ENCODE measurements around the gene PPM1L. TPM values are rescaled to one million over a fixed set of nuclear protein-coding genes. Genes with fewer than 3 reads are reported as not detected.

The PPM1L gene
- total RNA-seq, 1 donor from 2014 or later = 13.5 TPM

GRCh38 chr3:161103776-161104385, 347.9 kb downstream of the PPM1L start:
- TF ChIP-seq, protein P1, sequence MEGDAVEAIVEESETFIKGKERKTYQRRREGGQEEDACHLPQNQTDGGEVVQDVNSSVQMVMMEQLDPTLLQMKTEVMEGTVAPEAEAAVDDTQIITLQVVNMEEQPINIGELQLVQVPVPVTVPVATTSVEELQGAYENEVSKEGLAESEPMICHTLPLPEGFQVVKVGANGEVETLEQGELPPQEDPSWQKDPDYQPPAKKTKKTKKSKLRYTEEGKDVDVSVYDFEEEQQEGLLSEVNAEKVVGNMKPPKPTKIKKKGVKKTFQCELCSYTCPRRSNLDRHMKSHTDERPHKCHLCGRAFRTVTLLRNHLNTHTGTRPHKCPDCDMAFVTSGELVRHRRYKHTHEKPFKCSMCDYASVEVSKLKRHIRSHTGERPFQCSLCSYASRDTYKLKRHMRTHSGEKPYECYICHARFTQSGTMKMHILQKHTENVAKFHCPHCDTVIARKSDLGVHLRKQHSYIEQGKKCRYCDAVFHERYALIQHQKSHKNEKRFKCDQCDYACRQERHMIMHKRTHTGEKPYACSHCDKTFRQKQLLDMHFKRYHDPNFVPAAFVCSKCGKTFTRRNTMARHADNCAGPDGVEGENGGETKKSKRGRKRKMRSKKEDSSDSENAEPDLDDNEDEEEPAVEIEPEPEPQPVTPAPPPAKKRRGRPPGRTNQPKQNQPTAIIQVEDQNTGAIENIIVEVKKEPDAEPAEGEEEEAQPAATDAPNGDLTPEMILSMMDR (IDR thresholded peaks at IDR 0.05) = no peak
- Histone ChIP-seq H3K27me3 (no peaks in the 10 kb centered on the region), H3K36me3 (no peaks in the 10 kb centered on the region), H3K9me3 (no peaks in the 10 kb centered on the region), H3K27ac (no peak overlapping the region), H3K4me1 (peaks cover 5% of the 10 kb centered on the region), H3K4me3 (peak overlapping the region; percentile 75)
- no peak for ATAC-seq
- intact Hi-C loops (cut with DNase I) = no loop called here
- no peak for DNase-seq

DNA sequence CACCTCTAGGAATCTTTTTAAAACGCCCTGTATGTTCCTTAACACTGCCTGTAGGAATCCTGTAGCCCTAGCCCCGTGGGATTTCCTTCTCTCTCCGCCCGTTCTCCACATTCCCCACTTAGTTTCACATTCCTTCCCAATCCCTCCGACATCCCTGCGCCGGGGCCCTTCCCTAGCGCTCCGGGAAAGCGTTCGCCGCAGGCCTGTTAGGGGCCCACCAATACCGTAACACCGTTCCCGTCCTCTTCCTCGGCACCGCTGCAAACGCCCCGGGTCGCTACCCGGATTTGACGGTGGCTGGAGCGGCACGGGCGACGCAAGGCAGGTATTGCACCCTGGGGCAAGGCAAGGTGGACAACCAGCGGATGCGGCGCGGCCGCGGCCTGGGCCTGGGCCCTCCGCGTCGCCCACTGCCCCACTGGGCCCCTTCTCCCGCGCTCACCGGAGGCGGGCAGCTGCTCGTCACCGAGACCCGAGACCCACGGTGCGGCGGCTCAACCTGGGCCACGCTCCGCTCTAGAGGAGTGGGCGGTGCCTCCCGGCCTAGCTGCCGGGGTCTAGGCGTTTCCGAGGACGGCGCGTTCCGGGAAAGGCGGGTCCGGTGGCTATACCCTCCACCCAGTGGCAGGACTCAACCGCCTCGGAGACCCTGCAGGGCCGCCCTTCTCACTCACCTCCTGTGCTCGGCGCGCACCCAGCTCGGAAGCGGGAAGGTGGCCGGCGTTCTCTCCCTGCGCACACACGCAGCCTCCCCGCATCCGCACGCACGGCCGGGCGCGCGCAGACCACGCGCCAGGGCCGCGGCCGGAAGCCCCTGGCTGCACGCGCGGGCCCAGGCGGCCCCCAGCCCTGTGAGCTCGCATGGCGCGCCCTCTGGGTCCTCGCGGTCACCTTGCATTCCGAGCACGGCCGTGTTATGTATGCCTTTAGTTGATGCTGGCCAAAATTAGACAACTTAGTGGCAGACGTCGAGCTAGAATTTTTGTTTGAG, 348.8 kb downstream of the PPM1L start, which contains the start of gene B3GALNT1:
B3GALNT1 (minus strand) TSS at position 789 of the 991 bp plus-strand sequence. CDS start 18,595 bp downstream, outside the sequence.
- Histone ChIP-seq H3K9me3 (no peaks in the 10 kb centered on the region), H3K4me3 (peak within 1 kb of the TSS; percentile 75), H3K27me3 (no peaks in the 10 kb centered on the region), H3K4me1 (peaks cover 5% of the 10 kb centered on the region), H3K36me3 (no peaks in the 10 kb centered on the region), H3K27ac (peak within 1 kb of the TSS; percentile 81)
- intact Hi-C loops (cut with DNase I) = no loop called here
- ATAC-seq (peak; percentile 88), DNase-seq (peak; percentile 85)
- TF ChIP-seq, protein P1 (IDR thresholded peaks at IDR 0.05) = no peak

DNA sequence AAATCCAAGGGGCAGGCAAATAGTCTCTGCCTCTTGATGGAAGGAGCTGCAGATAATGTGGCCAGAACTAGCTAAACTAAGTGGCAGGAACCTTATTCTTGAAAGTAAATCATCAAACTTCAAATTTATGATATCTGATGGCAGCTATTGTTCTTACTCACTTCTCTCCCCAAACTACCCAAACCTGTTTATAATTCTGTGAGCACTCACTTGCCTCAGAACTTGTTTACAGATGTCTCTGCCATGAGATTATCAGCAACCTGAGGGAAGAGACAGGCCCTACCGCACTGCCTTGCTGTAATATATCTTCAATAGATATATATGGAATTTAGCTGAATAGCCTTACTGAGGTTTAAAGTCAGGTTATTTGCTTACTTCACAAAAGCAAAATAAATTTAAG, 351.3 kb downstream of the PPM1L start:
- intact Hi-C loops (cut with DNase I) = no loop called here
- H3K4me3 ChIP-seq = no peak overlapping the region
- H3K9me3 ChIP-seq = no peaks in the 10 kb centered on the region
- ATAC-seq (no peak), DNase-seq (no peak)
- TF ChIP-seq, protein P1 (IDR thresholded peaks at IDR 0.05) = no peak
- peaks cover 5% of the 10 kb centered on the region for H3K4me1 ChIP-seq
- H3K27me3 ChIP-seq = no peaks in the 10 kb centered on the region
- no peaks in the 10 kb centered on the region for H3K36me3 ChIP-seq
- H3K27ac ChIP-seq = no peak overlapping the region

DNA sequence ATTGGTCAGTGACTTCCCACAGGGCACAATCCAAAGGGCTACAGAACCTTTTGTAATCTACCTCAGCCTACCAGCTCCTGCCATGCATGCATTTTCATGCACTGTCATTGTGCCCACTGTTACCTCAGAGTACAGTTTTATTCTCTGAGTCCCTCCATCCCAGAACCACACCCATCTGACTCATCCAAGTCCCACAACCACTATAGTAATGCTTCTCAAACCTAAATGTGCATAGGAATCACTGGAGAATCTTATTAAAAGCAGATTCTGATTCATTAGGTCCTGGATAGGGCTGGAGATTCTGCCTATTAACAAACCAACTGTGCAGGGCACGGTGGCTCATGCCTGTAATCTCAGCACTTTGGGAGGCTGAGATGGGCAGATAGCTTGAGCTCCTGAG, 352.8 kb downstream of the PPM1L start:
- Histone ChIP-seq H3K9me3 (no peaks in the 10 kb centered on the region), H3K36me3 (no peaks in the 10 kb centered on the region), H3K27me3 (no peaks in the 10 kb centered on the region), H3K27ac (no peak overlapping the region), H3K4me3 (no peak overlapping the region), H3K4me1 (peaks cover 3% of the 10 kb centered on the region)
- no peak for ATAC-seq
- TF ChIP-seq, protein P1 (IDR thresholded peaks at IDR 0.05) = no peak
- DNase-seq = no peak
- intact Hi-C loops (cut with DNase I) = no loop called here

- Histone ChIP-seq H3K9me3 (peaks cover 3% of the 10 kb centered on the region), H3K4me1 (no peaks in the 10 kb centered on the region), H3K27me3 (no peaks in the 10 kb centered on the region), H3K27ac (no peak overlapping the region), H3K36me3 (no peaks in the 10 kb centered on the region), H3K4me3 (no peak overlapping the region)
- DNase-seq (no peak), ATAC-seq (no peak)
- intact Hi-C loops (cut with DNase I) = no loop called here
- TF ChIP-seq, protein P1 (IDR thresholded peaks at IDR 0.05) = no peak
These were observed 361.6 kb downstream of the PPM1L start for GRCh38 chr3:161117646-161118045.

Measured in upper lobe of right lung (tissue), 1 donor.